Neural progenitor cell (in vitro differentiated cells): Measurements from ENCODE around the gene EP400.

Experiments used
- CTCF ChIP-seq: fragments of 200-600 bp; sonication (generic); IDR thresholded peaks from 2 replicates; pipeline ENCODE4 v1.5.1; 2017; ENCODE audit warnings: antibody characterized with exemption, mild to moderate bottlenecking
- EZH2phosphoT487 ChIP-seq: fragments of 200-600 bp; sonication (generic); IDR thresholded peaks from 2 replicates; pipeline ENCODE4 v1.6.1; 2017; ENCODE audit warnings: antibody characterized with exemption

GRCh38 chr12:131938082-131938481, 11.7 kb upstream of the EP400 start:
- no peak for TF ChIP-seq EZH2phosphoT487
- TF ChIP-seq CTCF, result no peak
